A549 (cell line): ENCODE results near the gene CHMP6.

Source experiments
- E2F6 ChIP-seq: IDR thresholded peaks from 2 replicates; pipeline ENCODE4 v1.6.1; 2012; ENCODE audit warnings: low read depth, borderline replicate concordance
- EP300 ChIP-seq, 2 experiments: fragments of >200 bp; sonication (Bioruptor Twin); formaldehyde crosslinking; IDR thresholded peaks; 2 replicates in 1 of 2; 3 replicates in 1 of 2; pipeline ENCODE4 v1.6.1; 2016 to 2017
- HOXB13 ChIP-seq: fragments of 250-450 bp; sonication (Bioruptor Pico); IDR thresholded peaks from 2 replicates; pipeline ENCODE4 v1.5.0; 2020; ENCODE audit warnings: low read depth, mild to moderate bottlenecking, moderate library complexity
- MYC ChIP-seq: IDR thresholded peaks from 2 replicates; pipeline ENCODE4 v1.6.1; 2012; ENCODE audit warnings: mild to moderate bottlenecking, inconsistent platforms, low read length, improper control_type of control experiment, borderline replicate concordance
- RARB ChIP-seq: fragments of 250-450 bp; sonication (Bioruptor Pico); IDR thresholded peaks from 2 replicates; pipeline ENCODE4 v1.8.0; 2021; ENCODE audit warnings: mild to moderate bottlenecking, moderate library complexity
- RFX5 ChIP-seq: fragments of 450-650 bp; IDR thresholded peaks from 2 replicates; pipeline ENCODE4 v1.7.1; 2014; ENCODE audit warnings: antibody characterized with exemption, mild to moderate bottlenecking, moderate library complexity
- ZFP36 ChIP-seq: fragments of 450-650 bp; IDR thresholded peaks from 2 replicates; pipeline ENCODE4 v1.6.1; 2014; ENCODE audit warnings: borderline replicate concordance; ENCODE audit not compliant: partially characterized antibody
- TF ChIP-seq, protein P1 (sequence below): fragments of >200 bp; sonication (Bioruptor Twin); formaldehyde crosslinking; IDR thresholded peaks from 3 replicates; pipeline ENCODE4 v1.5.1; 2016

- TF ChIP-seq HOXB13 (CRISPR knock-in tag): no peak
- no peak for TF ChIP-seq EP300 (IDR thresholded peaks at IDR 0.05)
- no peak for TF ChIP-seq RFX5
- no peak for TF ChIP-seq E2F6
- no peak for TF ChIP-seq RARB (CRISPR knock-in tag)
- TF ChIP-seq, protein P1, sequence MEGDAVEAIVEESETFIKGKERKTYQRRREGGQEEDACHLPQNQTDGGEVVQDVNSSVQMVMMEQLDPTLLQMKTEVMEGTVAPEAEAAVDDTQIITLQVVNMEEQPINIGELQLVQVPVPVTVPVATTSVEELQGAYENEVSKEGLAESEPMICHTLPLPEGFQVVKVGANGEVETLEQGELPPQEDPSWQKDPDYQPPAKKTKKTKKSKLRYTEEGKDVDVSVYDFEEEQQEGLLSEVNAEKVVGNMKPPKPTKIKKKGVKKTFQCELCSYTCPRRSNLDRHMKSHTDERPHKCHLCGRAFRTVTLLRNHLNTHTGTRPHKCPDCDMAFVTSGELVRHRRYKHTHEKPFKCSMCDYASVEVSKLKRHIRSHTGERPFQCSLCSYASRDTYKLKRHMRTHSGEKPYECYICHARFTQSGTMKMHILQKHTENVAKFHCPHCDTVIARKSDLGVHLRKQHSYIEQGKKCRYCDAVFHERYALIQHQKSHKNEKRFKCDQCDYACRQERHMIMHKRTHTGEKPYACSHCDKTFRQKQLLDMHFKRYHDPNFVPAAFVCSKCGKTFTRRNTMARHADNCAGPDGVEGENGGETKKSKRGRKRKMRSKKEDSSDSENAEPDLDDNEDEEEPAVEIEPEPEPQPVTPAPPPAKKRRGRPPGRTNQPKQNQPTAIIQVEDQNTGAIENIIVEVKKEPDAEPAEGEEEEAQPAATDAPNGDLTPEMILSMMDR: no peak
- TF ChIP-seq MYC: no peak
- no peak for TF ChIP-seq ZFP36
These were observed 22.5 kb upstream of the CHMP6 start for GRCh38 chr17:80969030-80969673.
